Activated CD8-positive, alpha-beta T cell treated with anti-CD3 and anti-CD28 coated beads for 36 hours (primary cell): ENCODE results near the gene SAA1. TPM values are rescaled to one million over a fixed set of nuclear protein-coding genes. Genes with fewer than 3 reads are reported as not detected.

Experiments
- ATAC-seq: fragments of 200-7000 bp; cut with Tn5 transposase; one replicate; pipeline ENCODE4 v1.10.0; 2021; ENCODE audit warnings: mild to moderate bottlenecking, moderate library complexity
- CTCF ChIA-PET: fragments of 350-600 bp; sonication (Branson Sonifier 250); formaldehyde crosslinking; loops from one replicate; lab custom pipeline; 2021; ENCODE audit warnings: antibody characterized with exemption; lab: Charles Lee
- POLR2A ChIA-PET: fragments of 350-600 bp; sonication (Branson Sonifier 250); formaldehyde crosslinking; loops from one replicate; lab custom pipeline; 2021; ENCODE audit warnings: antibody characterized with exemption; lab: Charles Lee
- DNase-seq: peaks from one replicate; pipeline ENCODE4 v3.0.0-alpha.2; 2020
- H3K27ac Mint-ChIP-seq: one replicate; pipeline ENCODE4 v1.8.0; 2021; ENCODE audit warnings: mild to moderate bottlenecking, mixed read lengths
- H3K27me3 Mint-ChIP-seq: one replicate; pipeline ENCODE4 v1.8.0; 2021; ENCODE audit warnings: mixed read lengths
- H3K36me3 Mint-ChIP-seq: one replicate; pipeline ENCODE4 v1.8.0; 2021; ENCODE audit warnings: low read depth, mixed read lengths
- H3K4me1 Mint-ChIP-seq: one replicate; pipeline ENCODE4 v1.8.0; 2021; ENCODE audit warnings: low read depth, mixed read lengths
- H3K4me3 Mint-ChIP-seq: one replicate; pipeline ENCODE4 v1.8.0; 2021; ENCODE audit warnings: mild to moderate bottlenecking, moderate library complexity, mixed read lengths
- H3K9me3 Mint-ChIP-seq: one replicate; pipeline ENCODE4 v1.8.0; 2021; ENCODE audit warnings: mixed read lengths
- intact Hi-C: fragments of 100-400 bp; cut with micrococcal nuclease; formaldehyde crosslinking; loops from one replicate; pipeline ENCODE4 v1.10.0; 2022
- total RNA-seq, 2 experiments: library from RNA; stranded (reverse); gene quantifications; one replicate each; pipeline ENCODE4 v1.2.3, GENCODE V29; 2021
- TF ChIP-seq, protein P1 (sequence below): fragments of 200-600 bp; IDR thresholded peaks from one replicate; pipeline ENCODE4 v1.8.0; 2022; ENCODE audit warnings: antibody characterized with exemption, mild to moderate bottlenecking

The SAA1 gene
- total RNA-seq, 2 experiments from 2014 or later = not detected

- H3K4me1 Mint-ChIP-seq = peaks cover 8% of the 10 kb centered on the region
- H3K36me3 Mint-ChIP-seq = no peaks in the 10 kb centered on the region
- intact Hi-C loops = no loop called here
- no peaks in the 10 kb centered on the region for H3K9me3 Mint-ChIP-seq
- no peaks in the 10 kb centered on the region for H3K27me3 Mint-ChIP-seq
- H3K27ac Mint-ChIP-seq = no peak within 1 kb of the TSS
- ChIA-PET CTCF (interaction anchor here (0.9 kb wide), 1 partner anchor 87 kb away, joined by 3 read pairs; no protein-coding TSS in a partner anchor), POLR2A (no interaction called here)
- no peak within 1 kb of the TSS for H3K4me3 Mint-ChIP-seq
- DNase-seq = no peak
- no peak for ATAC-seq
- TF ChIP-seq, protein P1, sequence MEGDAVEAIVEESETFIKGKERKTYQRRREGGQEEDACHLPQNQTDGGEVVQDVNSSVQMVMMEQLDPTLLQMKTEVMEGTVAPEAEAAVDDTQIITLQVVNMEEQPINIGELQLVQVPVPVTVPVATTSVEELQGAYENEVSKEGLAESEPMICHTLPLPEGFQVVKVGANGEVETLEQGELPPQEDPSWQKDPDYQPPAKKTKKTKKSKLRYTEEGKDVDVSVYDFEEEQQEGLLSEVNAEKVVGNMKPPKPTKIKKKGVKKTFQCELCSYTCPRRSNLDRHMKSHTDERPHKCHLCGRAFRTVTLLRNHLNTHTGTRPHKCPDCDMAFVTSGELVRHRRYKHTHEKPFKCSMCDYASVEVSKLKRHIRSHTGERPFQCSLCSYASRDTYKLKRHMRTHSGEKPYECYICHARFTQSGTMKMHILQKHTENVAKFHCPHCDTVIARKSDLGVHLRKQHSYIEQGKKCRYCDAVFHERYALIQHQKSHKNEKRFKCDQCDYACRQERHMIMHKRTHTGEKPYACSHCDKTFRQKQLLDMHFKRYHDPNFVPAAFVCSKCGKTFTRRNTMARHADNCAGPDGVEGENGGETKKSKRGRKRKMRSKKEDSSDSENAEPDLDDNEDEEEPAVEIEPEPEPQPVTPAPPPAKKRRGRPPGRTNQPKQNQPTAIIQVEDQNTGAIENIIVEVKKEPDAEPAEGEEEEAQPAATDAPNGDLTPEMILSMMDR = no peak
These were observed 17.5 kb upstream of the SAA1 start, which contains the start of gene SAA2 for GRCh38 chr11:18248561-18248960. Gene SAA2 (minus strand): TSS chr11:18248668. CDS start chr11:18248011, 657 bp downstream.

- Mint-ChIP-seq H3K36me3 (no peaks in the 10 kb centered on the region), H3K9me3 (no peaks in the 10 kb centered on the region), H3K4me3 (no peak overlapping the region), H3K4me1 (no peaks in the 10 kb centered on the region), H3K27me3 (no peaks in the 10 kb centered on the region), H3K27ac (no peak overlapping the region)
- TF ChIP-seq, protein P1 = no peak
- POLR2A ChIA-PET = no interaction called here
- intact Hi-C loops = no loop called here
- DNase-seq (no peak), ATAC-seq (no peak)
- CTCF ChIA-PET = interaction anchor here (2.5 kb wide), 1 partner anchor 10 kb away, joined by 12 read pairs; no protein-coding TSS in a partner anchor
These were observed 12.8 kb upstream of the SAA1 start for GRCh38 chr11:18253233-18253632.

DNA sequence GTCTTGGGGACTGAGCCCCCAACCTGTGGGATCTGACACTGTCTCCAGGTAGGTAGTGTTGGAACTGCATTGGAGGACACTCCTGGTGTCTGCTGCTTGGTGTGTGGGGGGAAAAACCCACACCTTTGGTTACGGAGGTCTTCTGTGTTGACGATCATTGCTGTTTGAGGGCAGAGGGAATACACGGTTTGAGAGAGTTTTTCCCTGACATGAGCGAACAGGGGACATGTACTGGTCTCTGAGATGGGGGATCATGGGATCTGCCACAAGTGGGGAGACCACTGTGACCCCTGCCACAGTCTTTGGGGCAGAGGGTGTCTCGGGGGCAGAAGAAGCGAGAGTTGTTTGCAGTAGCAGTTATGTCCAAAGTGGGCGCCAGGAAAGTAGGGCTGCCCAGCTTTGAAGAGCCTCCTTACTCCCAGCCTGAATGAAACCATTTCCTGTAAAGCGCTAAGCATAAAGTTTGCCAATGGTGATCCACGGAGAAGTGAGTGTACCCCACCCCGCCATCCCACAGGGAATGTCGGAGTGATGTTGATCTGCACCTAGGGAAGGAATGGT is 12.2 kb upstream of the SAA1 start:
- Mint-ChIP-seq H3K27me3 (no peaks in the 10 kb centered on the region), H3K4me1 (no peaks in the 10 kb centered on the region), H3K27ac (no peak overlapping the region), H3K9me3 (no peaks in the 10 kb centered on the region), H3K4me3 (no peak overlapping the region), H3K36me3 (no peaks in the 10 kb centered on the region)
- ATAC-seq (no peak), DNase-seq (no peak)
- intact Hi-C loops = no loop called here
- ChIA-PET POLR2A (no interaction called here), CTCF (interaction anchor here (2.5 kb wide), 1 partner anchor 10 kb away, joined by 12 read pairs; no protein-coding TSS in a partner anchor)
- TF ChIP-seq, protein P1 = no peak

- no peak overlapping the region for H3K27ac Mint-ChIP-seq
- H3K9me3 Mint-ChIP-seq = no peaks in the 10 kb centered on the region
- DNase-seq (no peak), ATAC-seq (no peak)
- no peaks in the 10 kb centered on the region for H3K27me3 Mint-ChIP-seq
- ChIA-PET POLR2A (no interaction called here), CTCF (no interaction called here)
- TF ChIP-seq, protein P1 = no peak
- H3K36me3 Mint-ChIP-seq = no peaks in the 10 kb centered on the region
- H3K4me1 Mint-ChIP-seq = no peaks in the 10 kb centered on the region
- H3K4me3 Mint-ChIP-seq = no peak overlapping the region
- intact Hi-C loops = no loop called here
These were observed 11.2 kb upstream of the SAA1 start for GRCh38 chr11:18254781-18255361.

- no peak overlapping the region for H3K4me3 Mint-ChIP-seq
- H3K4me1 Mint-ChIP-seq = no peaks in the 10 kb centered on the region
- ChIA-PET POLR2A (interaction anchor here (0.6 kb wide), 1 partner anchor 18 kb away, joined by 3 read pairs; no protein-coding TSS in a partner anchor), CTCF (interaction anchor here (1.1 kb wide), 1 partner anchor 16 kb away, joined by 3 read pairs; no protein-coding TSS in a partner anchor)
- TF ChIP-seq, protein P1 = no peak
- no peaks in the 10 kb centered on the region for H3K27me3 Mint-ChIP-seq
- DNase-seq (no peak), ATAC-seq (no peak)
- intact Hi-C loops = no loop called here
- no peaks in the 10 kb centered on the region for H3K9me3 Mint-ChIP-seq
- H3K36me3 Mint-ChIP-seq = no peaks in the 10 kb centered on the region
- H3K27ac Mint-ChIP-seq = no peak overlapping the region
These were observed 6.8 kb upstream of the SAA1 start for GRCh38 chr11:18259259-18259658.
